Measurements from ENCODE around the gene KRT27.

Gene KRT27

GRCh38 chr17:40806131-40806530 is 23.8 kb upstream of the KRT27 start:
- DNase-seq = no peak

- DNase-seq = peak; percentile 51 to 71
Observed at GRCh38 chr17:40803617-40804082, 21.3 kb upstream of the KRT27 start.

- DNase-seq = no peak
Observed at GRCh38 chr17:40801157-40801556, 18.8 kb upstream of the KRT27 start.

- DNase-seq = no peak
Observed at GRCh38 chr17:40800381-40800780, 18.0 kb upstream of the KRT27 start.

- DNase-seq = no peak
Observed at GRCh38 chr17:40799859-40800258, 17.5 kb upstream of the KRT27 start, which contains the start of gene KRT28. Gene KRT28 (minus strand): TSS chr17:40799959. CDS start chr17:40799893, 66 bp downstream.

GRCh38 chr17:40796846-40797245 is 14.5 kb upstream of the KRT27 start:
- no peak for DNase-seq

GRCh38 chr17:40795019-40795667 is 12.8 kb upstream of the KRT27 start:
- DNase-seq = no peak

GRCh38 chr17:40794466-40794865 is 12.1 kb upstream of the KRT27 start:
- no peak for DNase-seq

GRCh38 chr17:40793832-40794231 is 11.5 kb upstream of the KRT27 start:
- DNase-seq = no peak

- no peak for DNase-seq
Observed at GRCh38 chr17:40791787-40792436, 9.6 kb upstream of the KRT27 start.

GRCh38 chr17:40791111-40791510 is 8.8 kb upstream of the KRT27 start:
- no peak for DNase-seq

- DNase-seq = no peak
Observed at GRCh38 chr17:40779181-40779909, 3.0 kb downstream of the KRT27 start.

GRCh38 chr17:40778461-40778860 is 3.9 kb downstream of the KRT27 start:
- no peak for DNase-seq

- no peak for DNase-seq
Observed at GRCh38 chr17:40777971-40778370, 4.4 kb downstream of the KRT27 start.

GRCh38 chr17:40777459-40777858 is 4.9 kb downstream of the KRT27 start:
- DNase-seq = no peak

- DNase-seq = no peak
Observed at GRCh38 chr17:40775945-40776344, 6.4 kb downstream of the KRT27 start.

- DNase-seq = no peak
Observed at GRCh38 chr17:40772101-40772500, 10.2 kb downstream of the KRT27 start, which contains the start of gene KRT26. Gene KRT26 (minus strand): TSS chr17:40772201. CDS start chr17:40772113, 88 bp downstream.

- no peak for DNase-seq
Observed at GRCh38 chr17:40765657-40766056, 16.7 kb downstream of the KRT27 start.

- no peak for DNase-seq
Observed at GRCh38 chr17:40763752-40764151, 18.6 kb downstream of the KRT27 start.

GRCh38 chr17:40760105-40761016 is 22.0 kb downstream of the KRT27 start:
- DNase-seq = no peak

- no peak for DNase-seq
Observed at GRCh38 chr17:40755231-40755630, 27.1 kb downstream of the KRT27 start, which contains the start of gene KRT25. Gene KRT25 (minus strand): TSS chr17:40755331. CDS start chr17:40755271, 60 bp downstream.

- no peak for DNase-seq
Observed at GRCh38 chr17:40753804-40754203, 28.5 kb downstream of the KRT27 start.

GRCh38 chr17:40751065-40751464 is 31.3 kb downstream of the KRT27 start:
- no peak for DNase-seq

All from NCI-H1930 (cell line).